H1 (cell line): ENCODE measurements around the gene VDR. TPM values are rescaled to one million over a fixed set of nuclear protein-coding genes. Genes with fewer than 3 reads are reported as not detected.

Experiments
- CTCF ChIA-PET: fragments of 300-600 bp; sonication (Branson Sonifier 250); formaldehyde crosslinking; loops from one replicate; lab custom pipeline; 2021; ENCODE audit not compliant: partially characterized antibody; lab: Charles Lee
- POLR2A ChIA-PET: fragments of 300-600 bp; sonication (Branson Sonifier 250); formaldehyde crosslinking; loops from one replicate; lab custom pipeline; 2021; ENCODE audit warnings: inconsistent platforms; ENCODE audit not compliant: partially characterized antibody; lab: Charles Lee
- DNase-seq, 2 experiments: peaks; one replicate each; pipeline versions ENCODE4 v3.0.0 to v3.0.0-alpha.2; 2010 to 2022; ENCODE audit warnings: low spot score in 2 of 2, low read depth in 1 of 2, mixed read lengths in 1 of 2
- FAIRE-seq: peaks from 2 replicates; lab custom pipeline; 2011; peaks lifted over from hg19 to GRCh38; lab: Jason Lieb, UNC
- H2AFZ ChIP-seq: 2 replicates; pipeline ENCODE4 v1.8.1; 2012; ENCODE audit warnings: low read length, inconsistent platforms
- H2AK5ac ChIP-seq: 2 replicates; pipeline ENCODE4 v1.6.1; 2013; ENCODE audit warnings: low read depth, low read length
- H2BK120ac ChIP-seq: replicated peaks from 2 replicates; pipeline ENCODE3; 2013; ENCODE audit warnings: low read depth, low read length, inconsistent platforms
- H2BK12ac ChIP-seq: 2 replicates; pipeline ENCODE4 v1.6.1; 2013; ENCODE audit warnings: low read depth, low read length
- H2BK15ac ChIP-seq: 2 replicates; pipeline ENCODE4 v1.6.1; 2013; ENCODE audit warnings: low read length
- H2BK20ac ChIP-seq: 2 replicates; pipeline ENCODE4 v1.6.1; 2013; ENCODE audit warnings: low read length
- H2BK5ac ChIP-seq: 2 replicates; pipeline ENCODE4 v1.6.1; 2013; ENCODE audit warnings: low read depth, low read length
- H3K14ac ChIP-seq: 2 replicates; pipeline ENCODE4 v1.6.1; 2013; ENCODE audit warnings: inconsistent platforms; ENCODE audit not compliant: insufficient read length
- H3K18ac ChIP-seq: 2 replicates; pipeline ENCODE4 v1.6.1; 2013; ENCODE audit warnings: low read length; ENCODE audit errors: extremely low read depth
- H3K23ac ChIP-seq: 2 replicates; pipeline ENCODE4 v1.6.1; 2013; ENCODE audit warnings: inconsistent platforms; ENCODE audit not compliant: insufficient read length
- H3K23me2 ChIP-seq: 2 replicates; pipeline ENCODE4 v1.6.1; 2013; ENCODE audit warnings: low read depth, low read length
- H3K27ac ChIP-seq: 2 replicates; pipeline ENCODE4 v1.6.1; 2011; ENCODE audit warnings: low read depth, low read length, inconsistent platforms
- H3K27me3 ChIP-seq, 4 experiments: replicated peaks in 1 of 4; 1 replicate in 1 of 4; 2 replicates in 3 of 4; pipeline versions ENCODE4 v1.6.1 to v1.8.1; 2011 to 2013; ENCODE audit warnings: low read length in 3 of 4, mild to moderate bottlenecking in 3 of 4, inconsistent platforms in 2 of 4, mixed read lengths in 2 of 4, moderate library complexity in 1 of 4; ENCODE audit not compliant: control insufficient read depth in 3 of 4, insufficient read depth in 3 of 4; ENCODE audit errors: extremely low read depth in 1 of 4
- H3K36me3 ChIP-seq, 4 experiments: 2 replicates each; pipeline versions ENCODE4 v1.6.1 to v1.8.1; 2011 to 2013; ENCODE audit warnings: mild to moderate bottlenecking in 4 of 4, low read length in 3 of 4, moderate library complexity in 2 of 4, control low read depth in 1 of 4, inconsistent platforms in 1 of 4; ENCODE audit not compliant: insufficient read depth in 4 of 4, control insufficient read depth in 2 of 4
- H3K4ac ChIP-seq: replicated peaks from 2 replicates; pipeline ENCODE3; 2013; ENCODE audit warnings: low read length, low read depth, mixed read lengths, inconsistent platforms; ENCODE audit not compliant: insufficient read length
- H3K4me1 ChIP-seq, 4 experiments: replicated peaks in 1 of 4; 1 replicate in 1 of 4; 2 replicates in 3 of 4; pipeline versions ENCODE4 v1.6.1 to v1.8.1; 2011 to 2013; ENCODE audit warnings: low read length in 3 of 4, inconsistent platforms in 2 of 4, mixed read lengths in 1 of 4; ENCODE audit not compliant: insufficient read depth in 4 of 4, control insufficient read depth in 3 of 4
- H3K4me2 ChIP-seq, 2 experiments: 2 replicates each; pipeline versions ENCODE4 v1.6.1 to v1.8.1; 2011 to 2013; ENCODE audit warnings: low read depth in 2 of 2, low read length in 2 of 2, control low read depth in 1 of 2, inconsistent platforms in 1 of 2, mild to moderate bottlenecking in 1 of 2; ENCODE audit not compliant: insufficient read depth in 1 of 2
- H3K4me3 ChIP-seq, 4 experiments: fragments of 200-600, 300-600 bp in 1 of 4; sonication (generic), shearing (Covaris generic), sonication (Bioruptor Twin) in 1 of 4; 2 replicates each; pipeline versions ENCODE4 v1.5.1 to v1.8.1; 2011 to 2016; ENCODE audit warnings: low read length in 4 of 4, low read depth in 3 of 4, control low read depth in 2 of 4, inconsistent platforms in 2 of 4, mild to moderate bottlenecking in 2 of 4, mixed read lengths in 1 of 4, moderate library complexity in 1 of 4; ENCODE audit not compliant: insufficient read depth in 2 of 4; ENCODE audit errors: extremely low read depth in 1 of 4
- H3K56ac ChIP-seq: replicated peaks from 2 replicates; pipeline ENCODE3; 2013; ENCODE audit warnings: low read depth, mild to moderate bottlenecking, mixed read lengths, low read length, inconsistent platforms; ENCODE audit not compliant: insufficient read length
- H3K79me1 ChIP-seq: 2 replicates; pipeline ENCODE4 v1.6.1; 2013; ENCODE audit warnings: low read depth, low read length, control low read depth
- H3K79me2 ChIP-seq, 2 experiments: 2 replicates each; pipeline versions ENCODE4 v1.6.1 to v1.8.1; 2012 to 2013; ENCODE audit warnings: low read length in 2 of 2, mild to moderate bottlenecking in 2 of 2, inconsistent platforms in 1 of 2; ENCODE audit not compliant: insufficient read depth in 2 of 2, control insufficient read depth in 1 of 2
- H3K9ac ChIP-seq, 4 experiments: replicated peaks in 1 of 4; 1 replicate in 1 of 4; 2 replicates in 3 of 4; pipeline versions ENCODE4 v1.6.1 to v1.8.1; 2011 to 2013; ENCODE audit warnings: low read depth in 3 of 4, low read length in 3 of 4, control low read depth in 2 of 4, mild to moderate bottlenecking in 2 of 4, moderate library complexity in 2 of 4, inconsistent platforms in 1 of 4; ENCODE audit errors: extremely low read depth in 1 of 4
- H3K9me3 ChIP-seq, 2 experiments: 2 replicates each; pipeline versions ENCODE4 v1.6.1 to v1.8.1; 2012 to 2013; ENCODE audit warnings: mild to moderate bottlenecking in 2 of 2, moderate library complexity in 2 of 2, control low read depth in 1 of 2, inconsistent platforms in 1 of 2, low read depth in 1 of 2, low read length in 1 of 2, mixed read lengths in 1 of 2; ENCODE audit not compliant: insufficient read depth in 2 of 2
- H4K20me1 ChIP-seq, 2 experiments: replicated peaks in 1 of 2; 2 replicates each; pipeline versions ENCODE3 to v1.8.1; 2011 to 2013; ENCODE audit warnings: inconsistent platforms in 2 of 2, low read length in 2 of 2, mild to moderate bottlenecking in 1 of 2; ENCODE audit not compliant: insufficient read depth in 2 of 2, control insufficient read depth in 1 of 2
- H4K5ac ChIP-seq: 2 replicates; pipeline ENCODE4 v1.6.1; 2013; ENCODE audit warnings: low read length, low read depth, mixed read lengths, inconsistent platforms; ENCODE audit not compliant: insufficient read length
- H4K8ac ChIP-seq: 2 replicates; pipeline ENCODE4 v1.8.0; 2013; ENCODE audit warnings: mild to moderate bottlenecking, moderate library complexity, low read length, inconsistent platforms; ENCODE audit not compliant: insufficient read depth; ENCODE audit errors: extremely low read depth
- H4K91ac ChIP-seq: replicated peaks from 2 replicates; pipeline ENCODE3; 2013; ENCODE audit warnings: low read length, mixed read lengths, inconsistent platforms; ENCODE audit not compliant: insufficient read length
- CREB1 ChIP-seq: IDR thresholded peaks from 2 replicates; pipeline ENCODE4 v1.6.1; 2012; ENCODE audit warnings: inconsistent platforms
- CTBP2 ChIP-seq: IDR thresholded peaks from 2 replicates; pipeline ENCODE4 v1.7.0; 2011; ENCODE audit warnings: borderline replicate concordance, mild to moderate bottlenecking, moderate library complexity, mixed read lengths, low read length; ENCODE audit not compliant: insufficient read depth, insufficient read length
- E2F6 ChIP-seq: IDR thresholded peaks from 2 replicates; pipeline ENCODE4 v1.6.1; 2012; ENCODE audit warnings: inconsistent platforms
- HDAC6 ChIP-seq: IDR thresholded peaks from one replicate; pipeline ENCODE4 v1.7.1; 2012; ENCODE audit warnings: low read depth, mild to moderate bottlenecking, inconsistent platforms, low read length, moderate library complexity
- KDM1A ChIP-seq: fragments of 200-600, 300-600 bp; sonication (generic); IDR thresholded peaks from 2 replicates; pipeline ENCODE4 v1.7.1; 2016; ENCODE audit warnings: mild to moderate bottlenecking, low read length, borderline replicate concordance
- KDM4A ChIP-seq: IDR thresholded peaks from one replicate; pipeline ENCODE4 v1.7.1; 2012; ENCODE audit warnings: low read depth, mild to moderate bottlenecking, moderate library complexity, low read length, inconsistent platforms; ENCODE audit not compliant: severe bottlenecking
- SAP30 ChIP-seq: fragments of 300-600 bp; sonication (generic); IDR thresholded peaks from 2 replicates; pipeline ENCODE4 v1.7.1; 2012; ENCODE audit warnings: low read length, moderate library complexity, mild to moderate bottlenecking, inconsistent platforms; ENCODE audit not compliant: insufficient read depth, insufficient replicate concordance
- SP1 ChIP-seq: IDR thresholded peaks from 2 replicates; pipeline ENCODE4 v1.6.1; 2011; ENCODE audit warnings: low read depth, low read length
- TAF7 ChIP-seq: optimal IDR thresholded peaks from 2 replicates; pipeline ENCODE3; 2011; ENCODE audit warnings: low read depth, mild to moderate bottlenecking, inconsistent platforms, low read length, moderate library complexity, borderline replicate concordance
- YY1 ChIP-seq: IDR thresholded peaks from 2 replicates; pipeline ENCODE4 v1.6.1; 2011; ENCODE audit warnings: low read depth, mild to moderate bottlenecking, low read length
- polyA plus RNA-seq, 7 experiments: library from polyadenylated mRNA; depleted of rRNA in 3 of 7; stranded (reverse) in 5 of 7; unstranded in 2 of 7; fragments of >200 nt in 5 of 7; fragments of 200-250 nt in 2 of 7; gene quantifications; 1 replicate in 5 of 7; 2 replicates in 1 of 7; 4 replicates in 1 of 7; pipeline versions ENCODE4 v1.2.1 to v1.2.3, GENCODE V29; 2011 to 2013; ENCODE audit warnings: missing spikeins in 2 of 7, mixed read lengths in 2 of 7
- total RNA-seq: library from RNA; stranded (reverse); fragmentation: NEBNext Ultra II Directional; extraction: Animal tissue kit (Norgen Biotek cat#: 25700); gene quantifications from 2 replicates; pipeline ENCODE4 v1.2.1, GENCODE V29; 2021
- TF ChIP-seq, protein P1 (sequence below): IDR thresholded peaks from 2 replicates; pipeline ENCODE4 v1.6.1; 2012; ENCODE audit warnings: low read length, inconsistent platforms

The VDR gene
- total and polyA plus RNA-seq, 2 of the 8 experiments (the other 6 are each of a cell fraction or from before 2014, with no cell fraction given) = 0.44 to 0.65 TPM

DNA sequence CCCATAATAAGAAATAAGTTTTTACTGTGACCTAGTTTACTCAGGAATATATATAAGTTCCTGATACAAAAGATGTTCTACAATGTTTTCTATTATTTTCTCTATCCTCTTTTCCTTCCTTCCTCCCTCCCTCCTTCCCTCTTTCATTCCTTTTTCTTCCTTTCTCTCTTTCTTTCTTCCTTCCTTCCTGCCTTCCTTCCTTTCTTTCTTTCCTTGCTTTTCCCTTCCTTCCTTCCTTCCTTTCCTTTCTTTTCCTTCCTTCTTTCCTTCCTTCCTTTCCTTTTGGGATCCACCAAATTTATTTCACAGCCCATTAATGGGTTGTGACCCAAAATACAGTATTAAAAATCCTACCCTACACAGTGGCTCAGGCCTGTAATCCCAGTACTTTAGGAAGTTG is 3.9 kb upstream of the VDR start:
- Histone ChIP-seq H3K4me1 (peaks cover 0 to 8% (median 3%) of the 10 kb centered on the region in 4 experiments; a peak in 4 of 7 replicates), H3K36me3 (no peaks in the 10 kb centered on the region), H4K20me1 (no peaks in the 10 kb centered on the region), H3K27me3 (peaks cover 8 to 37% (median 29%) of the 10 kb centered on the region in 4 experiments), H2BK20ac (no peak overlapping the region), H3K4me3 (no peak overlapping the region), H3K4ac (no peak overlapping the region), H3K4me2 (no peak overlapping the region), H4K5ac (no peak overlapping the region), H3K56ac (no peak overlapping the region), H4K91ac (no peak overlapping the region), H2BK120ac (no peak overlapping the region), H3K9me3 (no peaks in the 10 kb centered on the region), H2BK5ac (no peak overlapping the region), H4K8ac (no peak overlapping the region), H3K79me1 (no peaks in the 10 kb centered on the region), H2AK5ac (no peak overlapping the region), H2BK12ac (no peak overlapping the region), H3K23me2 (peaks cover 11% of the 10 kb centered on the region), H3K9ac (no peak overlapping the region), H3K79me2 (no peaks in the 10 kb centered on the region), H3K23ac (no peak overlapping the region), H3K18ac (no peak overlapping the region), H2AFZ (no peak overlapping the region), H3K14ac (no peak overlapping the region), H3K27ac (no peak overlapping the region), H2BK15ac (no peak overlapping the region)
- CTCF ChIA-PET = interaction anchor here (1.4 kb wide), 1 partner anchor 55 kb away, joined by 3 read pairs; the partner anchor contains the start of gene TMEM106C
- FAIRE-seq = no peak
- no peak for DNase-seq
- POLR2A ChIA-PET = no interaction called here
- no peak for TF ChIP-seq TAF7
- no peak for TF ChIP-seq SAP30
- TF ChIP-seq SP1 = no peak
- TF ChIP-seq HDAC6 = no peak
- TF ChIP-seq E2F6 = no peak
- TF ChIP-seq KDM4A = no peak
- no peak for TF ChIP-seq CREB1
- TF ChIP-seq CTBP2 = no peak
- TF ChIP-seq, protein P1, sequence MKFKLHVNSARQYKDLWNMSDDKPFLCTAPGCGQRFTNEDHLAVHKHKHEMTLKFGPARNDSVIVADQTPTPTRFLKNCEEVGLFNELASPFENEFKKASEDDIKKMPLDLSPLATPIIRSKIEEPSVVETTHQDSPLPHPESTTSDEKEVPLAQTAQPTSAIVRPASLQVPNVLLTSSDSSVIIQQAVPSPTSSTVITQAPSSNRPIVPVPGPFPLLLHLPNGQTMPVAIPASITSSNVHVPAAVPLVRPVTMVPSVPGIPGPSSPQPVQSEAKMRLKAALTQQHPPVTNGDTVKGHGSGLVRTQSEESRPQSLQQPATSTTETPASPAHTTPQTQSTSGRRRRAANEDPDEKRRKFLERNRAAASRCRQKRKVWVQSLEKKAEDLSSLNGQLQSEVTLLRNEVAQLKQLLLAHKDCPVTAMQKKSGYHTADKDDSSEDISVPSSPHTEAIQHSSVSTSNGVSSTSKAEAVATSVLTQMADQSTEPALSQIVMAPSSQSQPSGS = no peak
- TF ChIP-seq KDM1A = no peak
- no peak for TF ChIP-seq YY1
